AG04449 (cell line): ENCODE results near the gene TPCN2.

ENCODE experiments used
- CTCF ChIA-PET: fragments of 350-600 bp; formaldehyde crosslinking; extraction: SDS; loops from one replicate; lab custom pipeline; 2021; ENCODE audit warnings: antibody characterized with exemption; lab: Yijun Ruan, JAX
- POLR2A ChIA-PET: fragments of 400-600, 350-600 bp; formaldehyde crosslinking; extraction: SDS; loops from one replicate; lab custom pipeline; 2020; ENCODE audit warnings: antibody characterized with exemption, inconsistent platforms; lab: Yijun Ruan, JAX
- DNase-seq: peaks from one replicate; pipeline ENCODE4 v3.0.0-alpha.2; 2010; ENCODE audit warnings: low read depth, low spot score
- H3K4me3 ChIP-seq: 2 replicates; pipeline ENCODE4 v1.5.1; 2011; ENCODE audit warnings: low read depth, mild to moderate bottlenecking, control low read depth, low read length
- TF ChIP-seq, protein P1 (sequence below): IDR thresholded peaks from one replicate; pipeline ENCODE4 v1.5.1; 2011; ENCODE audit warnings: mild to moderate bottlenecking, moderate library complexity, low read length, control low read depth, inconsistent platforms; ENCODE audit not compliant: insufficient read depth; ENCODE audit errors: missing control alignments

TPCN2 gene

GRCh38 chr11:69089258-69089657 is 40.5 kb downstream of the TPCN2 start:
- TF ChIP-seq, protein P1, sequence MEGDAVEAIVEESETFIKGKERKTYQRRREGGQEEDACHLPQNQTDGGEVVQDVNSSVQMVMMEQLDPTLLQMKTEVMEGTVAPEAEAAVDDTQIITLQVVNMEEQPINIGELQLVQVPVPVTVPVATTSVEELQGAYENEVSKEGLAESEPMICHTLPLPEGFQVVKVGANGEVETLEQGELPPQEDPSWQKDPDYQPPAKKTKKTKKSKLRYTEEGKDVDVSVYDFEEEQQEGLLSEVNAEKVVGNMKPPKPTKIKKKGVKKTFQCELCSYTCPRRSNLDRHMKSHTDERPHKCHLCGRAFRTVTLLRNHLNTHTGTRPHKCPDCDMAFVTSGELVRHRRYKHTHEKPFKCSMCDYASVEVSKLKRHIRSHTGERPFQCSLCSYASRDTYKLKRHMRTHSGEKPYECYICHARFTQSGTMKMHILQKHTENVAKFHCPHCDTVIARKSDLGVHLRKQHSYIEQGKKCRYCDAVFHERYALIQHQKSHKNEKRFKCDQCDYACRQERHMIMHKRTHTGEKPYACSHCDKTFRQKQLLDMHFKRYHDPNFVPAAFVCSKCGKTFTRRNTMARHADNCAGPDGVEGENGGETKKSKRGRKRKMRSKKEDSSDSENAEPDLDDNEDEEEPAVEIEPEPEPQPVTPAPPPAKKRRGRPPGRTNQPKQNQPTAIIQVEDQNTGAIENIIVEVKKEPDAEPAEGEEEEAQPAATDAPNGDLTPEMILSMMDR = no peak
- ChIA-PET POLR2A (no interaction called here), CTCF (interaction anchor here (0.6 to 6.8 kb wide), 22 partner anchors 9 to 580 kb away, joined by 3 to 44 read pairs (median 3); partner anchors contain the start of gene MRGPRF)
- H3K4me3 ChIP-seq = no peak overlapping the region
- no peak for DNase-seq

- no peak for DNase-seq
- TF ChIP-seq, protein P1 = no peak
- ChIA-PET POLR2A (interaction anchor here (1.0 kb wide), 1 partner anchor 81 kb away, joined by 3 read pairs; no protein-coding TSS in a partner anchor), CTCF (interaction anchor here (1.0 to 6.8 kb wide), 4 partner anchors 10 to 578 kb away, joined by 3 to 44 read pairs (median 3); no protein-coding TSS in a partner anchor)
- H3K4me3 ChIP-seq = no peak overlapping the region
Measured at GRCh38 chr11:69091638-69092165, 43.0 kb downstream of the TPCN2 start.

DNA sequence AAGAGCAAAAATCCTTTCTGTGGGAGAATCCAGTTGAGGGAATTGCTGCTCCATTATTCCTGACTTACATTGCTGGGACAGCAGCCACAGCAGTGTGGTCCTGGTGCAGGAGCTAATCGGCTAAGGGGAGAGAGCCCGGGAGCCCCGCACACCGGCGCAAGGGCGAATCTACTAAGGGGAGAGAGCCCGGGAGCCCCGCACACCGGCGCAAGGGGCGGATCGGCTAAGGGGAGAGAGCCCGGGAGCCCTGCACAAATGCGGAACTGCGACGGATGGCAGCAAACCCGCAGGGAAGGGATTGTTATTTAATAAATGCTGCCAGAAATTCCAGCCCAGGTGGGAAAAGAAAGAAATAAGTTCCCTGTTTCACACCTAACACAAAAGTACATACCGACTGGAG is 43.5 kb downstream of the TPCN2 start:
- TF ChIP-seq, protein P1 = no peak
- H3K4me3 ChIP-seq = no peak overlapping the region
- ChIA-PET CTCF (interaction anchor here (1.1 to 6.8 kb wide), 2 partner anchors 10 to 578 kb away, joined by 3 to 44 read pairs; no protein-coding TSS in a partner anchor), POLR2A (no interaction called here)
- no peak for DNase-seq

- no peak for DNase-seq
- TF ChIP-seq, protein P1 = no peak
- no peak overlapping the region for H3K4me3 ChIP-seq
- ChIA-PET POLR2A (no interaction called here), CTCF (interaction anchor here (6.8 kb wide), 1 partner anchor 9 kb away, joined by 44 read pairs; no protein-coding TSS in a partner anchor)
Measured at GRCh38 chr11:69093106-69093505, 44.4 kb downstream of the TPCN2 start.

GRCh38 chr11:69094111-69094914 is 45.6 kb downstream of the TPCN2 start:
- no peak overlapping the region for H3K4me3 ChIP-seq
- ChIA-PET POLR2A (no interaction called here), CTCF (no interaction called here)
- no peak for DNase-seq
- TF ChIP-seq, protein P1 = no peak

DNA sequence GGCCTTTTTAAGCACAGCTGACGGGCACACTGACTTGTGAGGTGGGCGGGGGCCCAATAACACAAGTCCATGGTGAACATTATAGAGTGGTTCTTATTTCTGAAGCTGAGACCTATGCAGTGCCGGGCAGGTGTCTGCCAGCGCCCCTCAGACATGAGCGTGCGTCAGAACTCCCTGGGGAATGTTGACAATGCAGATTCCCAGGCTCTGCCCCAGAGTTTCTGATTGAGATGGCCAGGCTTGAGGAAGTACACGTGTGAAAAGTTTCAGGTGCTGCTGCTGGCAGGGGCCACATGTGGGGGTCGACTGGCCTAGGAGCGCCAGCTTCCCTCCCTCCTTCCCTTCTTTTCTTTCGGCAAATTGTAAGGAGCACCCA is 46.2 kb downstream of the TPCN2 start:
- no peak overlapping the region for H3K4me3 ChIP-seq
- CTCF ChIA-PET = interaction anchor here (0.9 kb wide), 1 partner anchor 9 kb away, joined by 3 read pairs; no protein-coding TSS in a partner anchor
- TF ChIP-seq, protein P1 = no peak
- DNase-seq = no peak
- POLR2A ChIA-PET = no interaction called here
